GM19397 (cell line): ENCODE results near the gene OSBPL3.

ENCODE experiments used
- ATAC-seq: cut with Tn5 transposase; IDR thresholded peaks from one replicate; pipeline ENCODE4 v1.9.1; 2021; ENCODE audit warnings: mild to moderate bottlenecking, moderate library complexity; ENCODE audit not compliant: unreplicated experiment

The OSBPL3 gene

DNA sequence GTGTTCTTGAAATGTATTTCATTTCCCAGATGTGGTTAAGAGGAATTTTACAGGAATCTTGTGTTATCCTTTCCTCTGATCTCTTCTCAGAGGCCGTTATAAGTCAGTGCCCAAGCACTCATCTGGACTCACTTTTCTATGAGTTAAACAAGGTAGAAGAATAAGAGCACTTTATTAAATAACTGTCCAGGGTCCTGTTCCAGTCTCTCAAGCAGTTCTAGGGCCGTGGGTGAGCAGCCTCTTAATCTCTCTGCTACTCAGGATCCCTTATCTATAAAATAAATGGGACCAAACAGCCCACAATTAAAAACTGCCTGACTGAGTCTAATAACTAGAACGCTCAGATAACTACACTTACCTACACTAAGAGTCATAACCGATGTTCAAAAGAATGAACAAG is 111.2 kb downstream of the OSBPL3 start:
- no peak for ATAC-seq

DNA sequence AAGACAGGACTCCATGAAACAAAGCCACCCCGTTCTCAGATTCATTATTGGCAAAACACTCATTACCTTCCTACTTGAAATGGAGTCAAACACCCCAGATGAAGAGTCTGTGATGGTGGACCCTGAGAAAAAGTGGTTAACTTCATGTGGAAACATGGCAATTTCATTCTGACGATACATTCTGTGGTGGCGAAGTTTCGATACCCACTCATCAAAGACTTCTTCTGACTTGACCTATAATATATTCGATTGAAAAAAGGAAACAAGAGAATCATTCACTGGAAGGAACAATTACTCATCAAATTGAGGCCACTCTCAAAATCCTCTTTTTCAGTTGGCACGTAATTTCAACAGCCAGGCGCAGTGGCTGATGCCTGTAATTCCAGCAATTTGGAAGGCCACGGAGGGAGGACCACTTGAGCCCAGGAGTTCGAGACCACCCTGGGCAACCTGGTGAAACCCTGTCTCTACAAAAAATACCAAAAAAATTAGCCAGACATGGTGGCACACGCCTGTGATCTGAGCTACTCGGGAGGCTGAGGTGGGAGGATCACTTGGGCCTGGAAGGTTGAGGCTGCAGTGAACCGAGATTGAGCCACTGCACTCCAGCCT is 113.9 kb downstream of the OSBPL3 start:
- no peak for ATAC-seq

DNA sequence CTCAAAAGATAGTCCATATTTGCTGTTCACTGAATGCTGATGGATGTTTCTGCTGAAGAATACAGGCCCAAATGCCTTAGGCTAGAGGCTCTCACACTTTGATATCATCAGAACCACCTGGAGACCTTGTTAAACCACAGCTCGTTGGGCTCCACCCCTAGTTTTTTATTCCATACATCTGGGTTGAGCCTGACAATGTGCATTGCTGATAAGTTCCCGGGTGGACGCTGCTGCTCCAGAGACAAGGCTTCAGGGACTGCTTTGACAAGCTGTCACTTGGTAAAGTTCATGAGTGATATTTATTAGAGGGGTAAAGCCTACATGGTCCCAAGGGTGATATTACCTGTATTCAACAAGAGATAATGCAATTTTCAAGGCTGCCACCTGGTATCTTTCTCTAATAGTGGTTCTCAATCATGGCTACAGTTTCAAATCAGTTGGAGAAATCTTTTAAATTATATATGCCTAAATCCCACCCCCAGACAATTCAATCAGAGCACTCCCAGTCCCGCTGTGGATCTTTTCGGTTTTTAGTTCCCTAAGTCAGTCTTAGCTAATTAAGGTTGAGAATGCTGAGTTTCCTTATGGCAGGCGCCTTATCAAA is 115.7 kb downstream of the OSBPL3 start:
- ATAC-seq, result no peak

DNA sequence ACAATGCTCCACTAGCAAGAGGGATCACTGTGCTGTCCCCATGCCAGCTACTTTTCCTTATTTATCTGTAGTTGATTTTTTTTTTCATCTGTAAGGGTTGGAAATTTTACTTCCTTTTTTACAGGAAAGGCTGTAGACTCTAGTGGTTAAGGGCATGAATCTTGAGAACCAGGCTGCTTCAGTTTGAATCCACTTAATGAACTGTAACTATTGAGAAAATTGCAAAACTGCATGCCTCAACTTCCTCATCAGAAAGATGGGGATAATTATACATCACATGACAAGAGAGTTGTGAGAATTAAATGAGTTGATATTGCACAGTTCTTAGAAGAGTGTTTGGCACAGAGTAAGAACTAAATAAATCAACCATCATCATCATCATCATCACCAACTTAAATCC is 116.4 kb downstream of the OSBPL3 start:
- no peak for ATAC-seq

DNA sequence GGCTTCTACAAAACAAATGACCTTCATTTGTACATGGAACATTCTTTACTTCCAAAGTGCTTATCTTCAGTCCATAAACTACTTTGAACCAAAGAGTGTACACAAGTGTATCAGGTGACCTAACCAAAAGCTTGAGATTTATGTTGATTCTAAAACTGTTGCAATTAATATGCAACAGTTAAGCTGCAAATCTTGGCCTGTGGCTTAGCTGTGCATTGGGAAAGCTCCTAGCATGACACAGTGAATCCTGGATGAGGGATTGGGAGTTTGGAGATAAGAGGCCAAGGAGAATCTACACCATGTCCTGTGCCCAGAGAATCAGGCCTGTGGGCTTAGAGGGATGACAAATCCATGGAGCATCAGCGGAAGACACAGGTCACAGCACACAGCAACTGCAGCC is 117.5 kb downstream of the OSBPL3 start:
- no peak for ATAC-seq

DNA sequence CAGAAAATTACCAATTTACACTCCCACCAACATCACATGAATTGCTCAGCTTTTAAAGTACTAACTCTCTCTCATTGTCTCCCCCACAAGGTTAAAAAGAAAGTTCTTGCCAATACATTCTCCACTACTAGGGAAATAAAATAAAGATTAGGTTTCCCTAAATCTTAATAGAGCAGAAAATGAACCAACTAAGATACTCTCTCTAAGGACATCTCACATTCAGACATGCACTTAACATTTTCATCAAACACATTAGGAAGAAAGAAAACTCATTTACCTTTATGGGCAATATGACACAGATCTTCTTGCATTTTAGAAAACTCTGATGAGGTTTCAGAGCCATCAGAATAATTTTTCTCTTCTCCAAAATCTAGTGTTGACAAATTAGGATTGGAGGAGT is 118.6 kb downstream of the OSBPL3 start:
- no peak for ATAC-seq

DNA sequence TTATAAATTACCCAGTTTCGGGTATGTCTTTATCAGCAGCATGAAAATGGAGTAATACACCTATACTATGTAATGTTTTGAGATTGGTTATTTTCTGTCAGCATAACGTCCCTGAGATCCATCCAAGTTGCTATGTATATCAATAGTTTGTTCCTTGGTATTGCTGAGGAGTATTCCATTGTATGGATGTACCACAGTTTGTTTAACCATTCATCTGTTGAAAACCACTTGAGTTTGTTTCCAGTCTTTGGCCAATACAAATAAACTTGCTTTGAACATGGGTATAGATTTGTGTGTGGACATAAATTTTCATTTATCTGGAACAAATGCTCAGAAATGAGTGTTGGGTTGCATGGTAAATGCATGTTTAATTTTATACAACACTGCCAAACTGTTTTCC is 119.4 kb downstream of the OSBPL3 start:
- no peak for ATAC-seq

DNA sequence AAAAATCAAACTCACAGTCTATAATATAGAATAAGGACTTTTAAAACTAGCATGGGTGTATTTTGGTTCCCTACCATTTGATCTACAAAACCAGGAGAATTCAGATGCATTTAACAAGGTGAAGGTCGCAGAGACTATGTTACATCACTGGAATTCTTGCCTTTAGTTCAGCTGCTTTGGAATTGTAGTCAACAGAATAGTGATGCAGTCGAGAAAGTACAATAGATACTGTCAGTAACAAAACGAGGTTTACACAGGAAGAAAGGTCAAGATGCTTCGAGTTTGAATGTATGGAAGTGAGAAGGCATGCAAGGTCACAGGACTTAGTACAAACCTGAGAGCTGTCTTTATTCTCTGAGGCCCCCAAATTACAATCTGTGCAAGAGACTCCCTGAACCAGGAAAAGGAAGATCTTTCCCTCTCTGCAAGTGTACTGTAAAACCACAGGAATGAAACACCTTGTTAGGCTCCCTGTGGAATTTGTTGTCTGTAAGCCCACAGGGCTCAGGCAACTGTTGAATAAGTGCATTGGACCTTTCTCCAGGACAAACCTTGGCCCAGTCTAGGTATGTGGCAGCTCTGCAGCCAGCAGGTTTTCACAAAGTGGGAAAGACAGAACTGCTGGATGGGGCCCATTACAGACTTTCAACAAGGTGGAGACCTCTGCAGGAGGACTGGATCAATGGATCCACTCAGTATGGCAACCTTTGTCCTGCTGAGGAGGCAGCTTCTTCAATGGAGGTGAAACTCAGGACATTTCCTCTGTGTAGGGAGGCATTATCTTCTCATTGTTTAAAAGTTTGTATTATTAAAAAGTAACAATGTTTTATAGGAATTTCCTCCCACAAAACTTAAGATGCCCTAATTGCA is 121.6 kb downstream of the OSBPL3 start:
- ATAC-seq, result no peak

DNA sequence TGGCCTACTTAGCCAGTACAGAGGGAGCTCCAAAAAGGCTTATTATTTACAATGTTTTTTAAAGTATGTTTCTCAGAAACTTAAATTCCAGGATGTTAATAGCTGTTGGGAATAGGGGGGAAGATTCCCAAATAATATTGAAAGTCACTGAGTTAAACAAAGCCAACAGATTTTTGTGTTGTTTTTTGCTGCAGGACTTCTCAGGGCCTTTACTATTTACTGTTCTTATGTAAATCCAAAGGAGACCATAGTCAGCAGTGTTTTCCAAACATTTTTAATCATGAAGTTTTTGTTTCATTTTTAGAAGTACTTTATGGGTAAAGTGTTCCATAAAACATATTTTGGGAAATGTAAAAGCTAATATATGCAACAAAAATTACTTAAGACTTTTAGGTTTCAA is 122.4 kb downstream of the OSBPL3 start:
- no peak for ATAC-seq

DNA sequence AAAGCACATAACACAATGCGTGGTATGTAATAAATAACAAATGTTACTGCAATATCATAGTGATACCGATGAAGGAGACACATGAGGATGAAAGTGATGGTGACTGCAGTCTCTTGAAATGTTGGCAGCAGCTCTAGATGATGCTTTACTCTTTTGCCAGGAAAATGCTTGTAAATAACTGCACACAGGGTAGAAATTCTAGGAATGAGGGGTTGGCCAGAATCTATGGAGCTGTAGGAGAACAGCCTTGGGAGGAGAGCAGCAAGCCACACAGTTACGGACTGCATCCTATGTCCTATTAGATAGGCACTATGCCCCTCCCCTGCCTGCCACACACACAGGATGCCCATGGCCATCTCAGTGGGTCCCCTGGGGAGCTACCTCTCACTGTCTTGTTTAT is 125.1 kb downstream of the OSBPL3 start:
- ATAC-seq, result no peak

DNA sequence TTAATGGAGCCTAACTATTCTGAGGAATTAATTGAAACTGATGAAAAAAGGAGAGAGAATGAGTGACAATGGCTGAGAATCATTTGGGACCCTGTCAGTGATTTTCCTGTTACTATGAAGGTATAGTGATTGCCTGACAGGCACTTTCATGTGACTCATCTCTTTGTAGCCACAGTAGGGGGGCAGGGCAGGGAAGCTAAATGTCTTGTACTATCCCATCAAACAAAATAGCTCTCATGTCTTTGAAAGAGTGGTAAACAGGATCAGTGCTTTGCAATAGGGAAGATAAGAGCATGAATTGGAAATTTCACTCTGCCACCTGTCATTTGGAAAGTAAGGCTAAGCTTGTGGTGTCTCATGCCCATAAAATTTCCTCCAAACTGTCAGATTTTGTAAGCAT is 128.2 kb downstream of the OSBPL3 start:
- no peak for ATAC-seq

DNA sequence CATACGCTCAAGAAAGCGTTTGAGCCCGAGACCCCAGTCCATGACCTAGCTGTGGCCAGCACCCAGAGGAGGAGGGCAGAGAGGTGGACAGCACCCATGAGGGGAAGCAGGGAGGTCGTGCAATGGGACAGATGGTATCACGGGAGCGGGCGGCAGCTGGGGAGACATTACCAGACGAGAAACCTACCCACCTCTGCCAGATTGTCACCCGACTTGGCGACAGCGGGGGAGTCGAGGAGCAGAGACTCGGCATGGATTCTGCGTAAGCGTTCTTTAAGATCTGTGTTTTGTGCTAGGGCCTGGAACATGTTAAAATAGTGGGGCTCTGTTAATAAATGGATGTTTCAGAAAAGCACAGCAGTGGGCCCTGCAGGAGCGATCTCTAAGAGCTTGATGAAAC is 131.1 kb downstream of the OSBPL3 start:
- no peak for ATAC-seq

DNA sequence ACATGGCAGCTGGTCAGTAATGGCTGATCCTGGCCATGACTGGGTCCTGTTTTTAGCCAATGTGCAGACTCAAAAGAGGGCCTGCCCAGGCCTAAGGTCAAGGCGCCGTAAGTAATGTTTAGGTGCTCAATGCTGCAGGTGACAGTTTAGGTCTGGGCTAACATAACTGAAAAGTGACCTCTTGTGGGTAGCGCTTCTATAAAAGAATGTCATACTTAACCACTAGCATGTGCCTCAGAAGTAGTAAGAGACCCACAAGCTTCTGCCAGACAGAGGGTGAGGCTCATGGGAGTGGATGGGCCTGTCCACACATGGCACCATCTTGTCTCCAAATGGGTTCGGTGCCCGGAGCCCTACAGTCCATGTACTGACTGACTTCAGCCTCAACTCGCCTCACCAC is 132.2 kb downstream of the OSBPL3 start:
- no peak for ATAC-seq

DNA sequence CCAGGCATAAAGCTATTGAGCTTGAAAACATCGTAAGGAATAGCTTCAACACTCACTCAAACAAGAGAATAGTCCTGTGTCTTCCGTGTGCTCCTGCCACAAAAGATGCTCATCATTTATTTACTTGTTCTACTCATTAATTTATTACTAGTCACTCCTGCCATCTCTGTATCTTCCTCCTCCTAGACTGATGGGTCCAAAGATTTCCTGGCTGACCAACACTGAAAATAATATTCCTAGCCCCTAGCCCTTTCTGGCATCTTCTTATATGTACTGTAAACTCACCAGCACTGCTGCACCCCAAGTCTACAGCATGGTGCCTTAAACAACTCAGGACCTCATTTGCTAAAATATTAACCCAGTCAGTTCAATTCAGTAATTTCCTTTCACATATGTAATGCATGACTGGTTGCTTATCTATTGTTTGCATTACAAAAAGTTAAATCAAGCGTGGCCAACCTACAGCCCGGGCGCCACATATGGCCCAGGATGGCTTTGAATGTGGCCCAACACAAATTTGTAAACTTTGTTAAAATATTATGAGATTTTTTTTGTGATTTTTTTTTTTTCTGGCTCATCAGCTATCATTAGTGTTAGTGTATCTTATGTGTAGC is 136.1 kb downstream of the OSBPL3 start:
- ATAC-seq, result no peak

DNA sequence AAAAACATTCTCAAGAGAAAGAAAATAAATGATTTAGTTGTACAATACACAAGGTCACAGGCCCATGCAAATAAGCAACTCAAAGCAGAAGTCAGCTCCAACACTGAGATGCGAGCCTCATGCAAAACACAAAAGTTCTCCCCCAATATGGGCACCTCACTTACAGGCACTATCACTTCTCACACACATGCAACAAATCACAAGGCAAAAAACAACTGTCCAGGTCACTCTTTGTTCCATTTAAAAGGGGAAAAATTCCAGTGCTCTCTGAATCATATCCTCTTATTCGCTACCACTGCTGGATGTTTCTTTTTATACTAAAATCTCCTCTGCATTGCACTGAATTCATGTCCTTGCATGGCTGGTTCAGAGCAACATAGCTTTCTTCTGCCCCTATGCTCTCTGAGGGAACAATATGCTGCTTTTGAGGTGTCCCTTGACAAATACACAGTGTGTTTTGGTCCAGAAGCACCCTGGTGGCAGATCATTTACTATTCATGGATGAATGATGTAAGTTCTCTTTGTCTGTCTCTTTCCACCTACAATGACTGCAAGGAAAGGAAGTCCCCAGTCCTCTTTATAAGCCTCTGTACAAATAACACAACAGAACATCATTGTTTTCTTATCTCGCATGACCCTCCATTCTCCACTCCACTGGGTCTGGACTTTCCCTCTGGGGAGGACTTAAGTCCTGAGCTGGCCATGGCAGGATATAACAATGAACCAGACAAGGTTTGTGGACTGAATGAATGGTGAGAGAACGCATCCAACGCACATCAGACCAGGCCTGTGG is 137.3 kb downstream of the OSBPL3 start:
- ATAC-seq, result peak; percentile 56

DNA sequence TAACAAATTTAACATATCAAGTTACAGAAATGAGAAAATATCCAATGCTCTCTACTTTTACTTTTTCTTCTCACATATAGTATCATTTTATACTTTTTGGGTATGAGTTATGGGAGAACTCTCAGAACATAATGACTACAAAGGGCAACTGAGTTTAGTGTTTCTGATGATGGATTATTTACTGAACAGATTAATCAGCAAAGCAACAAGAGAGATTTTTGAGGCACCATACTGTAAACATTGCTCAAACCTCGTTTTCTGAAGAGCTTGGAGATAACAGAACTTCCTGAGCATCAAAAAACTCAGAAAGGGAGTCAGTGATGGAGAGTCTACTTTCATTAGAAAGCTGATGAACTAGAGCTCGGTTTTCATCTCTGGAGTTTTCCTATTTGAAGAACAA is 137.9 kb downstream of the OSBPL3 start:
- no peak for ATAC-seq

DNA sequence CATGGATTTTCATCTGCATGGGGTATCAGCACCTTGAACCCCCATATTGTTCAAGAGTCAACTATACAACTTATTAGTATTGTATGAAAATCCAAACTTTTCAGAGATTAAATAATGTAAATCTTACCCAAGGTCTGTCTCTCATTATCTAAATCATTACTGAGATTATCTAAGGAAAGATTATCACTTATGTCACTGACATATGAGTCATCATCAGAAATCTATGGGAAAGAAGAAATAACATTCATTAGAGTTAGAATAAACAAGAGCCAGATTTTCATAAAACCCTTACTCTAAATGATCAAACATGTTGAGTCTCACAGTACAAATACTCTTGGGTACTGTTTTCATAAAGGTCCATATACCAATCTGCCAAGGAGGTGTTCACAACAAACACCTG is 139.4 kb downstream of the OSBPL3 start:
- no peak for ATAC-seq

DNA sequence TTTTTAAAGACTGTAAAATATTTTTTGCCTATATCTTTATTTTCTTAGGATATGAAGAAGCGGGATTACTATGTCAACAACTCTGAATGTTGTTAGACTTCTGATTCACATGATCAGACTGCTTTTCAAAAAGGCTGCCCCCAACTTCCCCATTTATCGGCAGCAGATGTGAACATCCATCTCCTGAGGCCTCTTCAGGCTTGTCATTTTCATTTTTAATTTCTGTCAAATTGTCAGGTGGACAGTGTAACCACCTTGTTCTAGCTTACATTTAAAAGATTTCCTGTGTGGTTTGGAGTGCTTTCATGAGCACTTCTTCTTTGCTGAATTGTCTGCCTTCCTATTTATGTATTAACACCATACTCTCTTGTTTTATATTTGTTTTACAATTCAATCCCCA is 143.9 kb downstream of the OSBPL3 start:
- ATAC-seq, result peak; percentile 65

DNA sequence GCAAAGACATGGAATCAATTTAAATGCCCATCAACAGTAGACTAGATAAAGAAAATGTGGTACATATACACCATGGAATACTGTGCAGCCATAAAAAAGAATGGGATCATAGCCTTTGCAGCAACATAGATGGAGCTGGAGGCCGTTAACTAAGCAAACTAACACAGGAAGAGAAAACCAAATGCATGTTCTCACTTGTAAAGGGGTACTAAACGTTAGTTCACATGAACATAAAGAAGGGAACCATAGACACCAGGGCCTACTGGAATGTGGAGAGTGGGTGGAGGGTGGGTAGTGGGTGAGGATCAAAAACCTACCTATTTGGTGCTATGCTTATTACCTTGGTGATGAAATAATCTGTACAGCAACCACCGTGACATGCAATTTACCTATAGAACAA is 144.3 kb downstream of the OSBPL3 start:
- no peak for ATAC-seq

DNA sequence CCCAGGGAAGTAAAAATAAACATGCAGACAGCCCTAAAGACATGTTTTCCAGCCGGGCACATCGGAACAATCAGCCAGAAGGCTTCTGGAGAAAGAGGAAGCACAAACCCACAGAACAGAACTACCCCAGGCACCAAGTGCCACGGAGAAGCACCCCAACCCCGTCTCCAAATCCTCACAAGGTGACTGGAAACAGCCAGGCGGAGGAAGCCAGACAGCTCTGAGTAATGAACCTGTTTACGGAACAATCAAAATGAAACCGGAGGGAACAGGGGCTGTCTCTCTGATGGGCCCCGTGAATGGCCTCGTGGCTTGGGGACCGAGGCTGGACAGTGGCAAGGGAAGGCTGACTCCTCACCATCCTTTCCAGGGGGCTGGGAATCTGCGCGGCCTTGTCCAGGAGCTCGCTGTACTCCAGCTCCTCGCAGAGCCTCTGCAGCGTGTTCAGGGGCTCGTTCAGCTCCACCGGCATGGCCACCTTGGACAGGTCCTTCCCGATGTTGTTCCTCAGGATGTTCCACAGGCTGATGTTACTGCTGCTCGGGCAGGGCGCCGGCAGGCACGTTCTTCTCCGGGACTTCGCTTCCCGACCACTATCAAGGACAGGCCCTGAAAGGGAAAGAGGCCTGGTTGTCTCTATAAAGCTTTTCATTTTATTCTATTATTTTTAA is 145.7 kb downstream of the OSBPL3 start:
- ATAC-seq, result peak; percentile 42
